Stimulated activated CD8-positive, alpha-beta memory T cell treated with anti-CD3 and anti-CD28 coated beads, Interleukin-12 subunit alpha, Interleukin-12 subunit beta, amount 100 ng/mL, for 1 hour (primary cell): ENCODE results near the gene DNAJB1.
"Not testable (repeated sequence)": the region's sequence is repeated elsewhere in the genome, so short reads cannot be mapped to it uniquely, and the experiment has no call there.

Experiments
- DNase-seq: peaks from one replicate; pipeline ENCODE4 v3.0.0-alpha.2; 2020; ENCODE audit warnings: low read depth

Gene DNAJB1

DNA sequence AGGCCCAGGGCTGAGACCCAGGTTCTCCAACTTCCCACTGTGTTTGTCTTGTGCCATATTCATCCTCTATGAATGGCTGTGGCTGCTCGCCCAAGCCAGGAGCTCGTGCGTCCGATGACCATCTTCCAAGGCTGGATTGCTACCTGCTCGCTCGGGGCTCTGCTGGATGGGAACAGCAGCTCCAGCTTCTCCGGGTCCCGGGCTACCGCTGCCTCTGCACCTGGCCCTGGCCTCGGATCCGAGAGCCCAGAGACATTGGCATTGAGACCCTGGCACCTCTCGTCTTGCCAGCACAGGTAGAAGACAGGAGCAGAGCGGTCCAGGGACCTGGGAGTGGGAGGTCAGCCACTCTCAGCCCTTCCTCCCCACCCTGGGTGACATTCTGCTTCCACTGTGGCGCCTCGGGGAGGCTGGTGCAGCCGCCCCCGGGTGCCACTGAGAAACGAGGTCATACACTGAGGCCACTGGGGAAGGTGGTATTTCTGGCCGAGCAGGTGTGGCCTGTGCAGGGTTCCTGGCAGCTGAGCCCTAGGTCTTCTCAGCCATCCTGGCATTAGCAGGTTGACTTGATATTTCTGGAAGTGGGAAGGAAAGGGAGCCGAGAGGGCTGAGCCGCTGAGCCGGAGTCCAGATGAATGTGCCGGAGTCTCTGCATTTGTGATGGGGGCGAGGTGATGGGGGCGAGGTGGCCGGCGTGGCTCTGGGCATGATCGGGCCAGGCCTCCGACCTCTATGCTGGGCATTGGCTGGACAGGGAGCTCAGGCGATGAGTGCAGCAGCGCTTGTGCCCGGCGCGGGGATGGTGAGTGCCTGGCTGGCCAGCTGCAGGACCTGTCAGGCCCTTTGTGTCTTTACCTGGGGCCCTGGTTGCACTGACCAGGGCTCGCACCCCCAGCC, 35.1 kb upstream of the DNAJB1 start:
- DNase-seq, result no peak

GRCh38 chr19:14552006-14552360, 33.8 kb upstream of the DNAJB1 start:
- DNase-seq, result not testable (repeated sequence)

DNA sequence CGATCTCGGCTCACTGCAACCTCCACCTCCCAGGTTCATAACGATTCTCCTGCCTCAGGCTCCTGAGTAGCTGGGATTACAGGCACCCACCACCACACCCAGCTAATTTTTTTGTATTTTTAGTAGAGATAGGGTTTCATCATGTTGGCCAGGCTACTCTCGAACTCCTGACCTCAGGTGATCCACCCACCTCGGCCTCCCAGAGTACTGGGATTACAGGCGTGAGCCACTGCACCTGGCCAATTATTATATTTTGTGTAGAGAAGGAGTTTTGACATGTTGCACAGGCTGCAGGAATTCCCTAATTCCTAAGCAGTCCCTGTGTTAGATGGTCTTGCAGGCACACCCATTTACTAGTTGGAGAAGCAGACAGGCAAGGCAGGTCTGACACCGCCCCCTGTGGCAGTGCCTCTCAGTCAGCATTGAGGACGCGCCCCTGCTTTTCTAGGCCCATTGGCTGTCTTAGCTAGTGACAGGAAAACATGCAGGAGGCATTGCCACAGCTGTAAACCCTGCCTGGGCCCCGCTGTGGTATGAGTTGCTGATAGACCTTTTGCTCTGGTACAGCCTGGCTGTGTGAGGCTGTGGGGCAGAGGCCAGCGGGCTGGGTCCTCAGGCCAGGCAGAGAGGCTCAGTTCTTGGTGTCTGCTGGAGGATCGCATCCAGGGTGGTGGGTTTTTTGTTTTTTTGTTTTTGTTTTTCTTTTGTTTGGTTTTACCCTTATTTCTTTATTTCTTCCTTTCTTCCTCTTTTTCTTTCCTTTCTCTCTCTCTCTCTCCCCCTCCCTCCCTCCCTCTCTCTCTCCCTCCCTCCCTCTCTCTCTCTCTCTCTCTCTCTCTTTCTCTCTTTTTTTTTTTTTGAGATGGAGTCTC, 33.2 kb upstream of the DNAJB1 start:
- DNase-seq, result peak; percentile 60

DNA sequence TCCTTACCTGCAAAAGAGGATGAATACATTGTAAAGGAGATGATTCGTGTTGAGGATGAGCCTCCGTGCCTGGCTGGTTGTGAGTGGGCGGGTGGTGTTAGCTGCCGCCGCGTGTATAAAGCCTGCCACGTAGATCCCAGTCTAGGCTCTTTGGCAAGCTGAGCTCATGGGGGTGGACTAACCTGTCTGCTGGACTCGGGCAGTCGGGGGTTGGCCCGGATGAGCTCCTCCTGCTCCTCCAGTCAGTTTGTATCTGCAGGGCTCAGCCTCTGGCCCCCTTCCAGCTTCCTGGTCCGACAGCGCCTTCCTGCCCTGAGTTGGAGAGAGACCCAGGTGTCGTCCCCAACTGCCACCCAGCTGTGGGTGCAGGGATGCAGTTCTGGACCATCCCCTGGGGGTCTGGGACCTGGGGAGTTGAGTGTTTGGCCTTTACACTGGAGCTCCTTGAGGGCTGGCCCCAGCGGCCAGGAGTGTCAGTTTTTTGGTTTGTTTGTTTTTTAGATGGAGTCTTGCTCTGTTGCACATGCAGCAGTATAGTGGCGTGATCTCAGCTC, 32.1 kb upstream of the DNAJB1 start:
- DNase-seq, result no peak

DNA sequence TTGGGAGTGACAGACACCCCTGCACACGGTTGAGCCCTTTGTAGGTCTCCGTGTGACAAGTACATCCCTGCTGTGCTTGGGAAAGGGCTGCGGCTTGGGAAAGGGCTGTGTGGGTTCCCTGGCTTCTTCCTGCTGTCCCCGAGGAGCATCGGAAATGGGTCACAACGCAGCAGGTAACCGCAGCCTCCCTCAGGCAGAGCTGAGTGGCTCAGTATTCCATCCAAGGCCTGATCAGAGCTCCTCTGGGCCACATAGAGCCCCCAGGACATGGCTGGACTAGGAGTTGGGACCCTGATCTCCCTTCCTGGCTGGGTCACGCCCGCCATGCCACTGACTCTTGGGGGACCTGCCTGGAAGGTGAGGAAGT, 27.5 kb upstream of the DNAJB1 start:
- DNase-seq, result no peak

DNA sequence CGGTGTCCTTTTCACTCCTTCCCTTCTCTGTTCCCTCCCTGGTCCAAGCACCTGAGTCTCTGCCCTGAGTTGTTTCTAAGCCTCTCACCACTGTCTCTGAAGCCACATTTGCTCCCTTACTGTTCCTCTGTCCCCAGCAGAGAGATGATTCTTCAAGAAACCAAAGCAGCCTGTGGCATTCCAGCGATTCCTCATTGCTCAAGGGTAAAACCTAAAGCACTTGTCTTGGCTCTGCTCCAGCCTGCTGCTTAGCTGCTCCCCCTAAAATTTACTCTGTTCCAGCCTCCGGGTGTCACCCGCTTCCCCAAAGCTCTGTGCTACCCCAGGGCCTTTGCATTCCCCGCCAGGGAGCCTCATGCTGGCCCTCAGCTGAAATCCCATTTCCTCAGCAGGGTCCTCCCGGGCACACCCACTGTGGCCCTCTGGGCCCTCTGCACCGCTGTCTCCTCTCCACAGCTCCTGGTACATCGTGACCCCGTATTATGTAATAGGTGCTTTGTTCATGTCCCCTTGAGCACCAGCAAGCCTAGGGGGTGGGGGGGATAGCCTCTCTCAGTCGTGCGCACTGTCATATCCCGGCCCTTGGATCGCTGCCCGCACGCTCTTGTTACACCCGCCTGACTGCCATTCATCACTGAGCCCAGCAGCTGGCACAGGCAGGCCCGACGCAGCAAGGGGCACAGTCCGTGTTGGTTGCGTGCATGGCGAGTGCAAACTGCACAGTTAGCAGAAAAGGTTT, 26.9 kb upstream of the DNAJB1 start:
- DNase-seq, result no peak

DNA sequence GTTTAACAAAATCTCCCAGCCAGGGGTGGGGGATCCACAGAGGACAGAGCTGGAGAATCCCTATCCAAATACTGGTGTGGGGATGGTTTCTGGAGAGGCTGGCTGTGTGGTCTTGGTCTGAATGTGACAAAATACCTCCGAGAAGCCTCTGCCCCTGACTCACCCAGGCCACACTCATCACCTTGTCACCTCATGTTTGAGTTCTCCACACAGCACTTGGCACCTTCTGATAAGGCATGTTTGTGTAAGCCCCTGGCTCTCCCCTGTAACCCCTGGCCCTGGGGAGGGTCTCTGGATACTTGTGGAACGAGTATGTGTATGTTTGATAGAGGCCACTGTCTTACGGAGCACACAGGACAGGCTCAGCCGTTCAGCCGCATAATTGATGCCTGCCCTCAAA, 25.9 kb upstream of the DNAJB1 start:
- no peak for DNase-seq

- DNase-seq, result no peak
These were observed 24.6 kb upstream of the DNAJB1 start for GRCh38 chr19:14542711-14543328.

GRCh38 chr19:14541979-14542378, 23.8 kb upstream of the DNAJB1 start:
- DNase-seq, result not testable (repeated sequence)

DNA sequence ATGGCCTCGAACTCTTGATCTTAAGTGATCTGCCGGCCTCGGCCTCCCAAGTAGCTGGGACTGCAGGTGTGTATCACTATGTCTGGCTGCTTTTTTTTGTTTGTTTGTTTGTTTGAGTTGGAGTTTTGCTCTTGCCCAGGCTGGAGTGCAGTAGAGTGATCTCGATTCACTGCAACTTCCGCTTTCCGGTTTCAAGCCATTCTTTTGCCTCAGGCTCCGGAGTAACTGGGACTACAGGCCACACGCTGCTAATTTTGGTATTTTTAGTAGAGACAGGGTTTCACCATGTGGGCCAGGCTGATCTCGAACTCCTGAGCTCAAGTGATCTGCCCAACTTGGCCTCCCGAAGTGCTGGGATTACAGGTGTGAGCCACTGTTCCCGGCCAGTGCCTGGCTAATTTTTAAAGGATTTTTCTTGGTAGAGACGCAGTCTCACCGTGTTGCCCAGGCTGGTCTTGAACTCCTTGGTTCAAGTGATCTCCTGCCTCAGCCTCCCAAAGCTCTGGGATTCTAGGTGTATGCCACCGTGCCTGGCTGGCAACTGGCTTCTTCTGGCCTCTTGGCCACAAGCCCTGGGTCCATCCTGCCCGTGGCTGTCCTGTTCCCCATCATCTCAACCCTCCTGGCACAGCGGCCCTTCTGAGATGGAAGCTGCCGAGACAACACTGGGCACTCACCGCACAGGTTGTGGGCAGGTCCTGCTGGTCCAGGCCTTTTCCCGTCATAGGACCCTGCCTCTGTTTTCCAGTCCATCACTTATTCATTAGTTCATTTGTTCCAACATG, 22.7 kb upstream of the DNAJB1 start:
- DNase-seq, result no peak

- DNase-seq, result no peak
These were observed 18.9 kb upstream of the DNAJB1 start for GRCh38 chr19:14536926-14537692.

- no peak for DNase-seq
These were observed 15.3 kb upstream of the DNAJB1 start for GRCh38 chr19:14533450-14533849.

DNA sequence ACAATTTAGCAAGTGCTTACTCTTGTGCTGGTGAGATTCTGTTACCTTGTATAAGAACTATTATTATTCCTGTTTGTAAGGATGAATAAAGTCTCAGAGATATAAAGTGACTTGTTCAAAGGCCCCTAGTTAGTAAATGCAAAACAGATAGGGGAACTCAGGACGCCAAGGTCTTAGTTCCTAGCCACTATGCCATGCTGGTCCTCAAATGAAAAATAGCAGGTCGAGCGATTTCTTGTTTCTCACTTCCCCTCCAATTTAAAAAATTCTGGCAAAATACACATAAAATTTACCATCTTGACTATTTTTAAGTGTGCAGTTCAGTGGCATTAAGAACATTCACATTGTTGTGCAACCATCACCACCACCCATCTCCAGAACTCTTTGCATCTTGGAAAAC, 12.3 kb upstream of the DNAJB1 start:
- no peak for DNase-seq

DNA sequence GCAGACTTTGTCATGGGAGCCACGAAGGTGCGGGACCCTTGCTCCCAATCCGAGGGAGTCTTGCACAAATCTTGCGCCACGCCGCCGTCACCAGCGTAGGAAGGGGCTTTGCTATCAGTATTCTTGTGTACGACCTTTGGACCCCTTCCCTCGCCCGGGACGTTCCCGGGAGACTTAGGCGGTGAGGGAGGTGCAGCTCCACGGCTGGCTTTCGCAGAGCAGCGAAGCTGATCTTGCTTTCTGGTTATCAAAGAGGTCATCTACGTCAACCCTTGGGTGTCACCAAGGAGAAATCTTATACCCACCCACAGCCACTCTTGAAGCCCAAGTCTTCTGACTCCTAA, 11.8 kb upstream of the DNAJB1 start:
- no peak for DNase-seq

- peak; percentile 100 for DNase-seq
These were observed 11.2 kb upstream of the DNAJB1 start, which contains the start of gene TECR for GRCh38 chr19:14529254-14530004. TECR (plus strand) TSS chr19:14529594; CDS start chr19:14529697, 103 bp downstream.

DNA sequence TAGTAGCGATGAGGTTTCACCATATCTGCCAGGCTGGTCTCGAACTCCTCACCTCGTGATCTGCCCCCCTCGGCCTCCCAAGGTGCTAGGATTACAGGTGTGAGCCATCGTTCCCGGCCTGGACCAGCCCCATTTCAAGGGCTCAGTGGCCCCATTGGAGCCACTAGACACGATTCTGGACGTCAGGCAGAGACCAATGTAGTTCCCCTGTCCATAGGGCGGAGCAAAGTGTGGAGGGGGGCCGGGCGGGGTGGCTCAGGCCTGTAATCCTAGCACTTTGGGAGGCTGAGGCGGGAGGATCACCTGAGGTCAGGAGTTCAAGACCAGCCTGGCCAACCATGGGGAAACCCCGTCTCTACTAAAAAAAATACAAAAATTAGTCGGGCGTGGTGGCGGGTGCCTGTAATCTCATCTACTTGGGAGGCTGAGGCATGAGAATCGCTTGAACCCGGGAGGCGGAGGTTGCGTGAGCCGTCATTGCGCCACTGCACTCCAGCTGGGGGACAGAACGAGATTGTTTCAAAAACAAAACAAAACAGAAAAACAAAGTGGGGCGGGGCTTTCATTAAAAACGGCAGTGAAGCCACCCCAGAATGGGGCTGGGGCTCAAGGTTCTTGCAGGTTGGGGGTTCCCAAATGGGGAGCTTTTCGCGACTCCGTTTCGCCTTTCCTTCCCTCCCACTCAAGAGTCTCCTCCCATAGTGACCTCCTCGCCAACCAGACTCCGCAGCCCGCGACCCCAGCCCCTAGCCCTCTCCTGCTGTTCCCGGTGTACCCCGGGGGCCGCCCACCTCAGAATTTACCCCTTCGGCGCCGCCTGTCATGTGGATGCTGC, 10.4 kb upstream of the DNAJB1 start:
- DNase-seq, result no peak

- no peak for DNase-seq
These were observed 8.2 kb upstream of the DNAJB1 start for GRCh38 chr19:14526423-14526822.

- no peak for DNase-seq
These were observed 7.5 kb upstream of the DNAJB1 start for GRCh38 chr19:14525729-14526128.
